HK-2 (cell line): ENCODE results near the gene NXPH1.

Experiments used
- DNase-seq: peaks from one replicate; pipeline ENCODE4 v3.0.0-alpha.2; 2018; ENCODE audit not compliant: unreplicated experiment

NXPH1 gene

GRCh38 chr7:8507566-8507965 is 74.2 kb downstream of the NXPH1 start:
- no peak for DNase-seq

DNA sequence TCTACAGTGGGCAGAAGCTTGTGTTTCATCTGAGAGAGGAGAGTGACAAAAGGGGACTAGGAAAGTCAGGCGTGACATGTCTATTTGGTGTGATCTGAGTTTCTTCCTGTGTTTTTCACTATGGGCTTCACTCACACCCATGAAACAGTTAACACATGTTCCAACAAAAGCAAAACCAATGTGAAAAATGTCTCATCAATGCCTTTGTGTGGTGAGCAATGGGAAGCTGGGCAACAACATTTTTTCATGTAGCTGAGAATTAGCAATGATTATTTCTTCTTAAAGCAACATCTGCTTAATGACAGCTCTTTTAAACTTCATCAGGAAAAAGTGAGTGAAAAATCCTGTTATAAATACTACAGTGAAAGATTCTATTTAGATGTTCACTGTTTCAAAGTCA is 76.2 kb downstream of the NXPH1 start:
- DNase-seq: no peak

DNA sequence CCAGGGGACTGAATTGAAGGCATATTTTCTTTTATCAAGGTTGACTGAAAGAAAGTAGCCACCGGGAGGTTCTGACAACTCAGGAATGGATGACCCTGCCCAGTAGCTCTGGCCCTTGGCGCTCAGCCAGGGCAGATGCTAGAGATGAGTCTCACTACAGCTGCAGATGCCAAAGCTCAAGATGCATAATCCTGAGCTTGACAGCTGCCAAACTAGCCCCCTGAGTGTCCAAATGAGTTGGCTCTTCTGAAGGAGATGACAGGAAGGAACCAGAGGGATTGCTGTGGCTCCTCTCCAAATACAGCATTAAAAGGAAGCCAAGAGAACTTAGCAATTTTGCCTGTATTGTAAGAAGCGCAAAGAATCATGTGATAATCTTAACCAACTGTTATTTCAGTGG is 78.4 kb downstream of the NXPH1 start:
- DNase-seq: no peak

DNA sequence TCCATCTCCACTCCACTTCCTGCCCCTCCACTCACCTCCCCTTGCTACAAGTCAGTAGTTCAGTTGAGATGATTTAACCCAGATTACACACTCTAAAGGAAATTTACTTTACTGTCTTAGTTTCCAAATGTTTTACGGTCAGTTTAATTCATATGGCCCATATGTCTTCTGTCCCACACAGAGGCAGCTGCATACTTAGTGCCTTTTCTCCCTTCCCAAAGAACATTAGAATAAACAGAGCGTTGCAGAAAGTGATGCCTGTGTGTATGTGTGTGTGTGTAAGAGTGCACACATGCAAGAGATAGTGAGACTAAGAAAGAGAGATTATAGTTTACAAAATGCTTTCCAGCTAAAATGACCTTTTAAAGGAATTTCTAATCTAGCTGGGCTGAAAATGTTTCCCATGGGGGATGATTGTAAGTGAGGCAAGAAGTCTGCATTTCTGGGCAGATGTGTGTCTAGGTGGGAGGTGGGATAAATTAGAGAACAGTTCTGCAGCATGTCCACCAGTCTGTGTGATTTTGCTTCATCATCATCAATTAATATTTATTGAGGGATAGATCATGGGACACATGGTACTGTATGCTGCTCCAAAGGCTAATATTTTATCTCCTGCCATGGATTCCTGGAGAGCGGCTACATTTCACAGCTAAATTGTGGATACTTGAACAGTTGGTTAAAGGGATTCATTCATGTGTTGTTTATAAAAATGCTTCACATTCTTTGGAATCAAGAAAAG is 81.5 kb downstream of the NXPH1 start:
- DNase-seq: no peak

DNA sequence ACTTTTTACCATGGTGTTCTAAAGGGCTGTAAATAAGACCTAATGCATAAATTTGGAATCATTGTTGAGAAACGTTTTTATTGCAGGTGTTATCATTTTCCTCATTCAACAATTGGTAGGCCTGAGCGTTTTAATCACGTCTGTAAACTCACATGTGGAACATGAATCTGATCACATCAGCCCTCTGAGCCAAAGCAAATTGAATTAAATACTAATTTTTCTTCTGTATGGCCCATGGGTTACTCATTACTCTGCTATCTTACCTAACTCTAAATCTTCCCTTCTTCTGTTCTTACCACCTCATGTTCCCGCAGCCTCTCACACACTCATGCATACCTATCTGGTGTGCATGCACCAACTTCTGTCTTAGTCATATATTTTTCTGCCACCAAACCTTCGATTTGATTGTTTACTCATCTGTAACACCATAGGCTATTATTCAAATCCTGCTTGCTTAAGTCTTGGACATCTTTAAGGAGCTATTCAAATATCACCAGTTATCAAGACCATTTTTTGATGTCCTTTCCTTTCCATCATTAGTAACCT is 82.3 kb downstream of the NXPH1 start:
- no peak for DNase-seq

GRCh38 chr7:8516976-8517375 is 83.6 kb downstream of the NXPH1 start:
- no peak for DNase-seq

DNA sequence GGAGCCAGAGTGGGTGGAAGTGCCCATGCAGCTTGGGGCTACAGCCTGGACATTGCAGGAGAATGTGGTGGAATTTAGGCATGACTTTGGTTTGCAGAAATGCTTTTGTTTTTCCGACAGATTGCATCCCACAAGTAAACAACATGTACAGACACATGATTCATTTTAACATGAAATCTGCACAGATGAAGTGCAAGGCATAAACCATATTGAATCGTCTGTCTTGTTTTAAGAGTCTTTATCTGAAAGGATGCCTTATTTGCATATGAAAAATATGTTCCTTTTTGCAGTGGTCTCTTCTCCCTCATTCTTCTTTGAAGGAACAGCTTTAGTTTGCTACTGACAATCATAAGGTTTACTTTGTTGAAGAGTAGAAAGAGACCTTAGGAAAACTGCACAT is 94.9 kb downstream of the NXPH1 start:
- no peak for DNase-seq

DNA sequence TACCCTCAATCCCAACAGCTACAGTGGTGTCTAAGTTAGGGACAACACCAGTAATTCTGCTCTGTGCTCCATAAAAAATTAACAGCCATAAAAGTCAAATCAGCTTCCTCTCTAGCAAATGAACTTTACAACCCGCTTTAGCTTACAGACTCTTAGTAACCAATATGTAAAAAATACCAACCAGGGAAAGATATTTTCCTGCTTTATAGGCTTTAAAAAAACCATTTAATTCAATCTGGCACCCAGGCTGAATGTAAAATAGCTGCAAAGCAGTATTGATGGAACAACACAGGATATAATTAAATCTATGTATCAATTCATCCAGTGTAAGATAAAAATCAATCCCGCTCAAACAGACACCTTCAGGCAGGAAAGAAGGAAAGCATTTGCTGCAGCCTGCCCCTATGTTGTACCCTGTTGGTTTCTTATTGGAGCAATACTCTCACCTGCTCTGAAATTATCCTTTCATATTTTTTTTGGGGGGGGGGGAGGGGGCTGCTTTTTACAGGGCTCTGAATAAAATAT is 98.6 kb downstream of the NXPH1 start:
- no peak for DNase-seq

GRCh38 chr7:8536431-8536830 is 103.0 kb downstream of the NXPH1 start:
- no peak for DNase-seq

- DNase-seq: no peak
Measured at GRCh38 chr7:8549046-8549445, 115.6 kb downstream of the NXPH1 start.

- no peak for DNase-seq
Measured at GRCh38 chr7:8560501-8560900, 127.1 kb downstream of the NXPH1 start.

- no peak for DNase-seq
Measured at GRCh38 chr7:8561449-8561848, 128.0 kb downstream of the NXPH1 start.

- DNase-seq: no peak
Measured at GRCh38 chr7:8564281-8564680, 130.9 kb downstream of the NXPH1 start.

GRCh38 chr7:8566016-8566415 is 132.6 kb downstream of the NXPH1 start:
- DNase-seq: no peak

DNA sequence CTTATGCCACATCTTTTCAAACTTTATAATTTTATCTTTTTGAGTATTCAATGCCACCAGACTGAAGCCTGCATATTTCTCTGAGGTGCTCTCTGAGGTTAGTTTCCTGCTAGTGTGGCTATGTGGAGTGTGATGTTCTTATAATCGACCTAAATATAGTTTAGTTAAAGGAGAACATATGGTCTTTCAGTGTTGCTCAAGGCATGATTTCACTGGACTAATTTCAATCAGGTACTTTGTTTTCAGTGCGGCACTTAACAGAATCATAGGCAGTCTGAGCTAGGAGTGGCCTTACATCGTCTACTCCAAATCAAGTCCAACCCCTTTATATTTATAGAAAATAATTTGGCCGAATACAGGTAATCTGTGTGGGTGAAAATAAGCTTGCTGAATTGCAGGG is 134.2 kb downstream of the NXPH1 start:
- DNase-seq: no peak

- DNase-seq: no peak
Measured at GRCh38 chr7:8579661-8580194, 146.3 kb downstream of the NXPH1 start.

DNA sequence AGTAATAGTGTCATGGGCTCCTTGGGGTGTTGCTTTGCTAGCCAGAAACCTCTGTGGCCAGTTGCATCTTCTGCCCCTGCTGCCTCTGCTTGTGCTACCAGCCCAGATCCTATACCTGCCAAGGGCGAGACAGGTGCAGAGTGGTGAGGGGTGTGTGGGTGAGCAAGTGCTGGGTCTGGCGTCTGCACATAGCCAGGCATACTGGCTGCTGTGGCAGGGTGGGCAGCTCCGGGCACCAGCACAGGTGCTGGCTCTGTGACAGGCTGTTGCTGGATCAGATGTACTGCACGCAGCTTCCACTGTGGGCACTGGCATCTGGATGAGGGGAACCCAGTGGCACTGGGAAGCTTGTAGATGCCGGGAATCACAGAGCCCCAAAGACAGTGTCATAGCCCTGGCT is 148.4 kb downstream of the NXPH1 start:
- no peak for DNase-seq

DNA sequence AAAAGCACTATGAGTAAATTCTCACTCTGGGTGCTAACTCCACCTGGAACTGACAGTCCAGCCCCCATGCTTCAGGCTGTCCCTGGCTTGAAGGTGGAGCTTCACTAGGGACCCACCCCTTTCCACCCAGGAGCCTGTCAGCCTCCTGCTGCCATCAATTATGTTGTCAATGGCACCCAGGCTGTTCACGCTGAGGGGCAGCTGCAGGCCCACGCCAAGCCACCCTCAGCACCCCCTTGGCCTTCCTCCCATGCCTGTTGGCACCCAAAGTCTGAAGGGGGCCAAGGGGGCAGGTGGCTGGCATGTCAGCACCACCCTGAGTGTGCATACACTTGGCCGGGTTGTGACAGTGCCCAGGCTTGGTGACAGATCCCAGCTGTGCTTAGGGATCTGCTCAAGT is 149.3 kb downstream of the NXPH1 start:
- no peak for DNase-seq

- DNase-seq: no peak
Measured at GRCh38 chr7:8585591-8585990, 152.2 kb downstream of the NXPH1 start.

DNA sequence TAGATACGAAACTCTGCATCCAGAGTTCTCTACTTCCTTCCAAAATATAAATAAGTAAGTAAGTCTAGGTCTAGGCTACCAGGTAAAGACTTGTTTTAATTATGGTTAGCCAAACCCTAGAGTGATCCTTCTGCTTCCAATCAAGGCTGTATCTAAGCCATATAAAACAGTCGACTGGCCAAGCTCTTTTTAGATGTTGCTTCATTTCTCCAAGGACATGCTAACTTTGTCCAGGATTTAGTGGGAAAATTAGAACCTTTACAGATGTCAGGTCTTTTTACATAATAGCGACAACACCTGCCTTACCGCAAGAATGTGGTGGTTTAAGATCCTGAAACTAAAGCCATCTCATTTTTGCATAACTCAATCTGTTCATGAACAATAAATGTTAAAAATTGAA is 156.8 kb downstream of the NXPH1 start:
- DNase-seq: no peak

DNA sequence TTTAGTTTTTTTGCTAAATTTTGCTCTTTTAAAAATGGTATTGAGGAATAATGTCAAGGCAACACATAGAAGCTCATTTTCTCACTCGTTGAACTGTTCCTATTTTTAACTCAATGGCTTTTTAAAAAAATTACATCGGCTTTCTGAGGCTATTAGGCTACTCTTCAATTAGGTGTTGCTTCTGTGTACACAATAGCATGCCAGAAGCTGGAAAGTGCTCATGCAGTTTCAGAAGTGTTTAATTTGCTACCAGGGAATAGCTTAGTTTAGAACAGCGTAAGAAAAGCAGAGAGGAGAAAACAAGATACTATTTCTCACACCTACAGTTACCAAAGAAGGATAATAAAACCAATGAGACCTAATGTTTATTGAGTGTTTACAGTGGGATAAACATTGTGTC is 157.4 kb downstream of the NXPH1 start:
- no peak for DNase-seq

GRCh38 chr7:8591289-8591688 is 157.9 kb downstream of the NXPH1 start:
- DNase-seq: no peak

GRCh38 chr7:8592167-8592566 is 158.8 kb downstream of the NXPH1 start:
- DNase-seq: no peak

DNA sequence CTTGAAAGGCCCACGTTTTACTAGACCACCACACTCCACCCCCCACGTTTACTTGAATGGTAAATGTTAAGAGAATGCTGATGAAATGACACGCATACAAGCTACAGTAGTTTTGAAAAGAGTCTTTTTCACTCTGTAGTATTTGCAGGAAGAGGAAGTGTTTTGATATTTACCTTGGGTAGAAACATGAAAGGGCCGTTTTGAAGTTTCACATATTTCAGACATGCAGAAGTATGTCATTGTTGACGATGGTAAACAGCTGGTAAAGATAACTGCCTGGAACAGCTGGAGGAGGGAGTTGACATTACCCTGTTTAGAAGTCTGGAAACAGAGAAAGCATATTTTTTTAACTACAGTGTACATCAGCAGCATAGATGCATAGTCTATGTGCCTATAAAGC is 160.7 kb downstream of the NXPH1 start:
- DNase-seq: no peak
